SU-DHL-6 (cell line): Measurements from ENCODE around the gene ITIH1.

Experiments used
- H2AFZ ChIP-seq: fragments of 200-600 bp; sonication (generic); 2 replicates; pipeline ENCODE4 v1.6.1; 2014; ENCODE audit warnings: low read depth, mild to moderate bottlenecking, moderate library complexity, mixed read lengths, antibody characterized with exemption, low read length; ENCODE audit not compliant: severe bottlenecking
- H3F3A ChIP-seq: fragments of 200-600 bp; shearing (Covaris generic); 2 replicates; pipeline ENCODE4 v1.6.0; 2016; ENCODE audit warnings: antibody characterized with exemption, mild to moderate bottlenecking; ENCODE audit not compliant: insufficient read depth
- H3K27ac ChIP-seq: fragments of 200-600 bp; sonication (generic); 2 replicates; pipeline ENCODE4 v1.5.1; 2016; ENCODE audit warnings: low read depth, mild to moderate bottlenecking, low read length, moderate library complexity, mixed read lengths
- H3K27me3 ChIP-seq: fragments of 200-600 bp; sonication (generic), shearing (Covaris generic); 2 replicates; pipeline ENCODE4 v1.6.0; 2014; ENCODE audit warnings: mild to moderate bottlenecking, low read length
- H3K36me3 ChIP-seq: fragments of 200-600 bp; sonication (generic); 2 replicates; pipeline ENCODE4 v1.6.1; 2014; ENCODE audit warnings: mild to moderate bottlenecking, low read length, mixed read lengths
- H3K4me2 ChIP-seq: fragments of 300-600, 200-600 bp; shearing (Covaris generic), sonication (generic); 2 replicates; pipeline ENCODE4 v1.6.0; 2014; ENCODE audit warnings: low read length, low read depth, mild to moderate bottlenecking; ENCODE audit not compliant: poor library complexity, severe bottlenecking
- H3K4me3 ChIP-seq: fragments of 200-600 bp; sonication (generic); 2 replicates; pipeline ENCODE4 v1.5.1; 2014; ENCODE audit warnings: antibody characterized with exemption, low read length, mild to moderate bottlenecking, mixed read lengths; ENCODE audit not compliant: insufficient read depth, poor library complexity, severe bottlenecking
- H3K79me2 ChIP-seq: fragments of 200-600 bp; sonication (generic); 2 replicates; pipeline ENCODE4 v1.6.1; 2014; ENCODE audit warnings: mild to moderate bottlenecking, low read length, moderate library complexity; ENCODE audit not compliant: insufficient read depth
- H3K9ac ChIP-seq: fragments of 200-600 bp; sonication (generic); 2 replicates; pipeline ENCODE4 v1.7.0; 2014; ENCODE audit warnings: mild to moderate bottlenecking, low read length
- H3K9me2 ChIP-seq: fragments of 200-600 bp; sonication (generic); replicated peaks from 2 replicates; pipeline ENCODE4 v1.6.1; 2014; ENCODE audit warnings: low read length; ENCODE audit not compliant: insufficient read depth
- H3K9me3 ChIP-seq: fragments of 200-600 bp; sonication (generic); 2 replicates; pipeline ENCODE4 v1.6.1; 2014; ENCODE audit warnings: low read length, mixed read lengths; ENCODE audit not compliant: insufficient read depth
- H4K20me1 ChIP-seq: fragments of 200-600 bp; sonication (generic); 2 replicates; pipeline ENCODE4 v1.6.1; 2014; ENCODE audit warnings: low read depth, mild to moderate bottlenecking, antibody characterized with exemption, low read length, moderate library complexity, mixed read lengths
- EZH2phosphoT487 ChIP-seq: fragments of 200-600 bp; sonication (generic), shearing (Covaris generic); conservative IDR thresholded peaks from 2 replicates; pipeline ENCODE4 v1.6.1; 2018; ENCODE audit warnings: mild to moderate bottlenecking, antibody characterized with exemption, low read length, moderate library complexity, mixed read lengths
- TF ChIP-seq, protein P1 (sequence below): fragments of 200-600 bp; sonication (generic); IDR thresholded peaks from one replicate; pipeline ENCODE4 v1.5.1; 2017; ENCODE audit warnings: antibody characterized with exemption, mild to moderate bottlenecking, low read length, moderate library complexity; ENCODE audit not compliant: insufficient read depth, poor library complexity, severe bottlenecking

The ITIH1 gene

DNA sequence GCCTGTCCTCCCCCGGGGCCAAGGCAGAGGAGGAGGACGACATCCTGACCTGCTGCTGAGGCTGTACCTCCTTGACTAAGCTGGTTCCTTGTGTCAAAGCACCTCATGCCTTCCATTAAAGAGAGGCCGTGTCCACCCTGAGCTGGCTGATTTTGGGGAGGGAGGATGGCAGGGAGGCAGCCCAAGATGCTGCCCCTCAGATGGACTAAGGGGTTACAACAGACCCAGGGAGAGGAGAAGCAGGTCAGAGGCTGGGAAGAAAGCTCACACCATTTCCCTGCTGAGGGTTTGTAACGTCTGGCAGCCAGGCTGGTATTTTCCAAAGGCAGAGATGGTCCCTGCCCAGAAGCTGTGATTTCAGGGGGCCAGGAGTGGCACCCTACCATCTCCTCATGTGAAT, 14.5 kb downstream of the ITIH1 start:
- no peak overlapping the region for H3K9ac ChIP-seq
- H3K79me2 ChIP-seq = no peaks in the 10 kb centered on the region
- H3F3A ChIP-seq = no peaks in the 10 kb centered on the region
- H3K27ac ChIP-seq = no peak overlapping the region
- H3K9me3 ChIP-seq = no peaks in the 10 kb centered on the region
- TF ChIP-seq EZH2phosphoT487 = no peak
- TF ChIP-seq, protein P1, sequence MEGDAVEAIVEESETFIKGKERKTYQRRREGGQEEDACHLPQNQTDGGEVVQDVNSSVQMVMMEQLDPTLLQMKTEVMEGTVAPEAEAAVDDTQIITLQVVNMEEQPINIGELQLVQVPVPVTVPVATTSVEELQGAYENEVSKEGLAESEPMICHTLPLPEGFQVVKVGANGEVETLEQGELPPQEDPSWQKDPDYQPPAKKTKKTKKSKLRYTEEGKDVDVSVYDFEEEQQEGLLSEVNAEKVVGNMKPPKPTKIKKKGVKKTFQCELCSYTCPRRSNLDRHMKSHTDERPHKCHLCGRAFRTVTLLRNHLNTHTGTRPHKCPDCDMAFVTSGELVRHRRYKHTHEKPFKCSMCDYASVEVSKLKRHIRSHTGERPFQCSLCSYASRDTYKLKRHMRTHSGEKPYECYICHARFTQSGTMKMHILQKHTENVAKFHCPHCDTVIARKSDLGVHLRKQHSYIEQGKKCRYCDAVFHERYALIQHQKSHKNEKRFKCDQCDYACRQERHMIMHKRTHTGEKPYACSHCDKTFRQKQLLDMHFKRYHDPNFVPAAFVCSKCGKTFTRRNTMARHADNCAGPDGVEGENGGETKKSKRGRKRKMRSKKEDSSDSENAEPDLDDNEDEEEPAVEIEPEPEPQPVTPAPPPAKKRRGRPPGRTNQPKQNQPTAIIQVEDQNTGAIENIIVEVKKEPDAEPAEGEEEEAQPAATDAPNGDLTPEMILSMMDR = no peak
- H2AFZ ChIP-seq = no peak overlapping the region
- H3K9me2 ChIP-seq = no peaks in the 10 kb centered on the region
- no peak overlapping the region for H3K4me3 ChIP-seq
- no peaks in the 10 kb centered on the region for H3K27me3 ChIP-seq
- no peak overlapping the region for H3K4me2 ChIP-seq
- H3K36me3 ChIP-seq = no peaks in the 10 kb centered on the region
- H4K20me1 ChIP-seq = no peaks in the 10 kb centered on the region

DNA sequence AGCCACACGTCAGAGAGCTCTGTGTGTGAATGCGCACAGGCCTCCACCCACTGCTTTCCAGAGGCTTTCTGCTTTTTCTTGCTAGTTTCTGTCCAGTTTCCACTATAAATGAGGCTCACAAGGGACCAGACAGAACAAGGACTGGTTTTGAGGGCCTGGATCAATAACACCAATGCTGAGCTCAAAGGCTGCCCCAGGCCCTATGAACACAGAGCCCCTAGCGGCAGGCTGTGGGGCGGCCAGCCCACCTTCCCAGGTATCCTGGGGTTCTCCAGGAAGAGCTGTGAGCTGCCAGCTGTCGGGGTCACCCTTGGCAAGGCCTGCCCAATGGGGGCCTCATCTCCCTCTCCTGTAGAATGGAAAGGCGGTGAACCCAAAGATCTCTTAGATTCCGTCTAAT, 15.0 kb downstream of the ITIH1 start:
- Histone ChIP-seq H3K4me2 (no peak overlapping the region), H3K4me3 (no peak overlapping the region), H4K20me1 (no peaks in the 10 kb centered on the region)

GRCh38 chr3:52792961-52793695, 15.7 kb downstream of the ITIH1 start:
- Histone ChIP-seq H3K4me2 (no peak overlapping the region), H3K79me2 (no peaks in the 10 kb centered on the region), H3K27ac (no peak overlapping the region), H3F3A (no peaks in the 10 kb centered on the region), H2AFZ (no peak overlapping the region), H3K36me3 (no peaks in the 10 kb centered on the region), H3K9me3 (no peaks in the 10 kb centered on the region), H3K9me2 (no peaks in the 10 kb centered on the region), H3K4me3 (no peak overlapping the region), H3K27me3 (no peaks in the 10 kb centered on the region), H3K9ac (no peak overlapping the region), H4K20me1 (no peaks in the 10 kb centered on the region)
- TF ChIP-seq, protein P1 = no peak
- no peak for TF ChIP-seq EZH2phosphoT487

More for the DNA sequence above, 15.0 kb downstream of the ITIH1 start:
- Histone ChIP-seq H3K27ac (no peak overlapping the region), H3K9me2 (no peaks in the 10 kb centered on the region), H3K9ac (no peak overlapping the region), H3K36me3 (no peaks in the 10 kb centered on the region), H3K79me2 (no peaks in the 10 kb centered on the region), H2AFZ (no peak overlapping the region), H3F3A (no peaks in the 10 kb centered on the region), H3K9me3 (no peaks in the 10 kb centered on the region), H3K27me3 (no peaks in the 10 kb centered on the region)
- TF ChIP-seq, protein P1 = no peak
- TF ChIP-seq EZH2phosphoT487 = no peak
